HL-60 (cell line): ENCODE data around the gene CTDSPL2.
"Not testable (repeated sequence)": the region's sequence is repeated elsewhere in the genome, so short reads cannot be mapped to it uniquely, and the experiment has no call there.

Source experiments
- DNase-seq, 2 experiments: peaks; one replicate each; pipeline ENCODE4 v3.0.0-alpha.2; 2010 to 2020; ENCODE audit warnings: low read depth in 1 of 2, low spot score in 1 of 2
- H3K27ac ChIP-seq: fragments of 250-450 bp; sonication (Bioruptor Pico); replicated peaks from 2 replicates; pipeline ENCODE4 v1.5.1; 2020; ENCODE audit warnings: mild to moderate bottlenecking, moderate library complexity
- H3K27me3 ChIP-seq: fragments of 250-450 bp; sonication (Bioruptor Pico); 2 replicates; pipeline ENCODE4 v1.5.1; 2021; ENCODE audit warnings: mild to moderate bottlenecking, moderate library complexity; ENCODE audit not compliant: insufficient read depth, poor library complexity, severe bottlenecking
- H3K4me3 ChIP-seq: replicated peaks from 2 replicates; pipeline ENCODE4 v1.5.1; 2011; ENCODE audit warnings: mild to moderate bottlenecking, control low read depth, low read length; ENCODE audit not compliant: insufficient read depth
- CTCF ChIP-seq: IDR thresholded peaks from one replicate; pipeline ENCODE4 v1.5.1; 2011; ENCODE audit warnings: low read length, control low read depth, inconsistent platforms; ENCODE audit not compliant: insufficient read depth
- GABPA ChIP-seq: IDR thresholded peaks from 2 replicates; pipeline ENCODE4 v1.6.1; 2012; ENCODE audit warnings: low read depth
- POLR2AphosphoS5 ChIP-seq: IDR thresholded peaks from 2 replicates; pipeline ENCODE4 v1.6.1; 2012; ENCODE audit warnings: low read depth
- REST ChIP-seq: IDR thresholded peaks from 2 replicates; pipeline ENCODE4 v1.6.1; 2012; ENCODE audit warnings: low read depth; ENCODE audit not compliant: insufficient replicate concordance
- SPI1 ChIP-seq: IDR thresholded peaks from 2 replicates; pipeline ENCODE4 v1.6.1; 2012; ENCODE audit warnings: low read depth, mild to moderate bottlenecking, borderline replicate concordance

Gene CTDSPL2

GRCh38 chr15:44550256-44550655 lies 122.8 kb downstream of the CTDSPL2 start:
- no peak overlapping the region for H3K27ac ChIP-seq
- TF ChIP-seq POLR2AphosphoS5 (no peak), GABPA (no peak), CTCF (no peak), SPI1 (no peak), REST (no peak)
- peak in 1 of 2 experiments; percentile 35 for DNase-seq
- no peak overlapping the region for H3K4me3 ChIP-seq
- no peaks in the 10 kb centered on the region for H3K27me3 ChIP-seq

GRCh38 chr15:44550734-44551133 lies 123.3 kb downstream of the CTDSPL2 start:
- TF ChIP-seq SPI1 (no peak), GABPA (no peak), POLR2AphosphoS5 (no peak), CTCF (no peak), REST (no peak)
- no peaks in the 10 kb centered on the region for H3K27me3 ChIP-seq
- no peak overlapping the region for H3K27ac ChIP-seq

GRCh38 chr15:44554934-44555723 lies 127.7 kb downstream of the CTDSPL2 start:
- Histone ChIP-seq H3K27ac (no peak overlapping the region), H3K4me3 (no peak overlapping the region), H3K27me3 (no peaks in the 10 kb centered on the region)
- no peak for DNase-seq
- no peak for TF ChIP-seq GABPA
- no peak for TF ChIP-seq SPI1
- TF ChIP-seq REST = no peak
- no peak for TF ChIP-seq CTCF
- no peak for TF ChIP-seq POLR2AphosphoS5

More at GRCh38 chr15:44550734-44551133, 123.3 kb downstream of the CTDSPL2 start:
- no peak for DNase-seq
- no peak overlapping the region for H3K4me3 ChIP-seq

GRCh38 chr15:44560926-44561325 lies 133.5 kb downstream of the CTDSPL2 start:
- H3K27me3 ChIP-seq, DNase-seq, H3K27ac ChIP-seq, H3K4me3 ChIP-seq: not testable (repeated sequence)
